ENCODE measurements around the gene GPHN.
"Not testable (repeated sequence)": the region's sequence is repeated elsewhere in the genome, so short reads cannot be mapped to it uniquely, and the experiment has no call there.

GPHN gene

GRCh38 chr14:66651536-66652220 is 143.7 kb downstream of the GPHN start:
- FAIRE-seq (no peak), DNase-seq (ENCODE audit: low spot score) (no peak)

GRCh38 chr14:66652525-66653106 is 144.7 kb downstream of the GPHN start:
- DNase-seq (ENCODE audit: low spot score) (no peak), FAIRE-seq (no peak)

GRCh38 chr14:66657780-66658179 is 149.8 kb downstream of the GPHN start:
- no peak for FAIRE-seq

GRCh38 chr14:66662374-66662773 is 154.4 kb downstream of the GPHN start:
- FAIRE-seq (no peak), DNase-seq (ENCODE audit: low spot score) (no peak)

More at GRCh38 chr14:66657780-66658179, 149.8 kb downstream of the GPHN start:
- no peak for DNase-seq (ENCODE audit: low spot score)

- no peak for FAIRE-seq
- DNase-seq (ENCODE audit: low spot score), result no peak
Measured at GRCh38 chr14:66677780-66678179, 169.8 kb downstream of the GPHN start.

- no peak for FAIRE-seq
- DNase-seq (ENCODE audit: low spot score), result no peak
Measured at GRCh38 chr14:66680216-66680615, 172.3 kb downstream of the GPHN start.

- DNase-seq (ENCODE audit: low spot score), result no peak
- no peak for FAIRE-seq
Measured at GRCh38 chr14:66696326-66696725, 188.4 kb downstream of the GPHN start.

GRCh38 chr14:66698503-66698902 is 190.6 kb downstream of the GPHN start:
- DNase-seq (ENCODE audit: low spot score), result no peak
- FAIRE-seq, result no peak

- DNase-seq (ENCODE audit: low spot score), result no peak
- FAIRE-seq, result no peak
Measured at GRCh38 chr14:66701813-66702212, 193.9 kb downstream of the GPHN start.

- DNase-seq (ENCODE audit: low spot score) (no peak), FAIRE-seq (no peak)
Measured at GRCh38 chr14:66708267-66708666, 200.3 kb downstream of the GPHN start.

- FAIRE-seq, result peak; percentile 16
Measured at GRCh38 chr14:66709291-66709690, 201.3 kb downstream of the GPHN start.

GRCh38 chr14:66714291-66714690 is 206.3 kb downstream of the GPHN start:
- not testable (repeated sequence) for FAIRE-seq; DNase-seq (ENCODE audit: low spot score)

More at GRCh38 chr14:66709291-66709690, 201.3 kb downstream of the GPHN start:
- DNase-seq (ENCODE audit: low spot score), result peak; percentile 17

- not testable (repeated sequence) for DNase-seq (ENCODE audit: low spot score); FAIRE-seq
Measured at GRCh38 chr14:66715313-66715712, 207.4 kb downstream of the GPHN start.

- no peak for DNase-seq (ENCODE audit: low spot score)
- no peak for FAIRE-seq
Measured at GRCh38 chr14:66716227-66716626, 208.3 kb downstream of the GPHN start.

GRCh38 chr14:66717561-66718140 is 209.7 kb downstream of the GPHN start:
- no peak for FAIRE-seq

GRCh38 chr14:66724996-66725395 is 217.0 kb downstream of the GPHN start:
- DNase-seq (ENCODE audit: low spot score) (no peak), FAIRE-seq (no peak)

More at GRCh38 chr14:66717561-66718140, 209.7 kb downstream of the GPHN start:
- no peak for DNase-seq (ENCODE audit: low spot score)

GRCh38 chr14:66731298-66731697 is 223.4 kb downstream of the GPHN start:
- DNase-seq (ENCODE audit: low spot score); FAIRE-seq: not testable (repeated sequence)

GRCh38 chr14:66735853-66736252 is 227.9 kb downstream of the GPHN start:
- DNase-seq (ENCODE audit: low spot score), result no peak
- FAIRE-seq, result no peak

GRCh38 chr14:66739826-66740225 is 231.9 kb downstream of the GPHN start:
- no peak for DNase-seq (ENCODE audit: low spot score)
- FAIRE-seq, result no peak

- FAIRE-seq (no peak), DNase-seq (ENCODE audit: low spot score) (no peak)
Measured at GRCh38 chr14:66745078-66745477, 237.1 kb downstream of the GPHN start.

GRCh38 chr14:66746316-66747006 is 238.5 kb downstream of the GPHN start:
- FAIRE-seq (no peak), DNase-seq (ENCODE audit: low spot score) (no peak)

- DNase-seq (ENCODE audit: low spot score), result no peak
- no peak for FAIRE-seq
Measured at GRCh38 chr14:66752109-66752508, 244.2 kb downstream of the GPHN start.

Measured in RCC 7860 (cell line).